ENCODE results near the gene ETFA.

Gene ETFA

DNA sequence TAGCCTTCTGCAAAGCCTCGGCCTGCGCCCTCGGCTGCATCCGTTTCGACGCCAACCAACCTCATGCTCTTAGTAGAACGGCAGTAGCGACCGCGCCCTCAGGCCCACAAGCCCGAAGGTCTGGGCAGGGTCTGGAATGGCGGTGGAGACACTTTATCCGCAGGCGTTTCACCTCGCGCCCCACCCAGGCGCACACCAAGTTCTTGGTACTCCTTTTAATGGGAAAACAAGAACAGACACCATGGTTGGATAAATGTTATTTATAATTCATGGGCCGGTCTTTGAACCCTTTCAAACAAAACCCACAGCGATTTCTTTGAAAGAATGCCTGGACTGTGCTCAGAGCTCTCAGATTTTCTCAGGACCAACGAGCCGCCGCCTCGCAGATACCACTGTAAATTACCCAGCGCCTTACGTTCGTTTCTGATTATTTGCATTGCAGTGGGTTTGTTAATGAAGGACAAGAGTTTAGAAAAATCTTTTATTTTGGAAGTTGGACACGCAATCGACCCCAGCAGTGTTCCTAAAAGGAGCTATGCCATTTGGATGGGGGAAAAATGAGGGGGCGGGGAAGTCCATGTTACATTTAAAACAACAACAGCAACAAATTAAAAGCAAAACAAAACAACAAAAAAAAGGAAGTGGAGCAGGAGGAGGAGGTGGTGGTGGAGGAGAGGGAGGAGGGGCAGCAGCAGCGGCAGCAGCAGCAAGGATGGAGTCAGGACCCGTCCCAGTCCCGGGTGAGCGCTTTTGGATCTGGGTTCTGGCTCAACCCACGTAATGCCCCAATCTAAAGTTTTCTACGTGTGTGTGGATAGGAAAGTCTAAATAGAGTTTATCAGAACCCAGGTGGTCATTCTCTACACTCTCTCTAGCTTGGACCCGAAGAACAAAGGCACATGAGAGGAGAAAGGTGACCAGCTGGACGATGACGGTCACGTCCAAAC is 24.3 kb upstream of the ETFA start:
- Mint-ChIP-seq H3K4me1 (peaks cover 34% of the 10 kb centered on the region), H3K36me3 (ENCODE audit: low read depth) (no peaks in the 10 kb centered on the region), H3K9me3 (peaks cover 3% of the 10 kb centered on the region), H3K4me3 (peak overlapping the region; percentile 70 to 88 (median 78)), H3K27ac (no peak overlapping the region), H3K27me3 (ENCODE audit: low read depth) (peaks cover 92% of the 10 kb centered on the region)
- TF ChIP-seq, protein P1, sequence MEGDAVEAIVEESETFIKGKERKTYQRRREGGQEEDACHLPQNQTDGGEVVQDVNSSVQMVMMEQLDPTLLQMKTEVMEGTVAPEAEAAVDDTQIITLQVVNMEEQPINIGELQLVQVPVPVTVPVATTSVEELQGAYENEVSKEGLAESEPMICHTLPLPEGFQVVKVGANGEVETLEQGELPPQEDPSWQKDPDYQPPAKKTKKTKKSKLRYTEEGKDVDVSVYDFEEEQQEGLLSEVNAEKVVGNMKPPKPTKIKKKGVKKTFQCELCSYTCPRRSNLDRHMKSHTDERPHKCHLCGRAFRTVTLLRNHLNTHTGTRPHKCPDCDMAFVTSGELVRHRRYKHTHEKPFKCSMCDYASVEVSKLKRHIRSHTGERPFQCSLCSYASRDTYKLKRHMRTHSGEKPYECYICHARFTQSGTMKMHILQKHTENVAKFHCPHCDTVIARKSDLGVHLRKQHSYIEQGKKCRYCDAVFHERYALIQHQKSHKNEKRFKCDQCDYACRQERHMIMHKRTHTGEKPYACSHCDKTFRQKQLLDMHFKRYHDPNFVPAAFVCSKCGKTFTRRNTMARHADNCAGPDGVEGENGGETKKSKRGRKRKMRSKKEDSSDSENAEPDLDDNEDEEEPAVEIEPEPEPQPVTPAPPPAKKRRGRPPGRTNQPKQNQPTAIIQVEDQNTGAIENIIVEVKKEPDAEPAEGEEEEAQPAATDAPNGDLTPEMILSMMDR (IDR thresholded peaks at IDR 0.05; ENCODE audit: unreplicated experiment in 3 of 3) = no peak

DNA sequence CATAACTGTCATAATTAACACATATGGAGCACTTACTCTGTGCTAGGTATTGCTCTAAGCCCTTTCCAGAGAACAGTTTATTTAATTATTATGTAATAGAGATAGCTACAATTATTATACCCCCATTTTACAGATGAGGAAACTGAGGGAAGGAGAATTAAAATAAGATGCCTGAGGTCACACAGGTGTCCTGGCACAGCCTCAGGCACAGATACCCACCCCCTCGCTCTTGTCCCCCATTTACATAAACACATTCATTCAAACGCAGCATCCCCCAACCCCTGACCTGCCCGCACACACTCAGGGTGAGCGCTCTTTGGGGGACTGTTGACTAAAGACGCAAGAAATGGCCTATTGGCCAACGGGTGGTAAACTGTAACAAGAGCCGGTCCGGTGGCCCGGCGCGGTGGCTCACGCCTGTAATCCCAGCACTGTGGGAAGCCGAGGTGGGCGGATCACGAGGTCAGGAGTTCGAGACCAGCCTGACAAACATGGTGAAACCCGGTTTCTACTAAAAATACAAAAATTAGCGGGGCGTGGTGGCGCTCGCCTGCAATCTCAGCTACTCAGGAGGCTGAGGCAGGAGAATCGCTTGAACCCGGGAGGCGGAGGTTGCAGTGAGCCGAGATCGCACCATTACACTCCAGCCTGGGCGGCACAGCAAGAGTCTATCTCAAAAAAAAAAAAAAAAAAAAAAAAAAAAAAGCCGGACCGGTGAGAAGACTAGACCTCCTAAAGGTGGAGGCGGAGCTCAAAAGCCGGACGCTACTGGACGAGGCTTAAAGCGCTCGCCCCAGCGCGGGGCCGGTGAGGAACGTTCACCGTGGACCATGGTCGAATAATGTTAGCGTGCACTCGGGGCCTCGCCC is 23.4 kb upstream of the ETFA start:
- Mint-ChIP-seq H3K4me3 (peak overlapping the region; percentile 70 to 88 (median 78)), H3K27ac (no peak overlapping the region), H3K36me3 (ENCODE audit: low read depth) (no peaks in the 10 kb centered on the region), H3K27me3 (ENCODE audit: low read depth) (peaks cover 90% of the 10 kb centered on the region), H3K9me3 (peaks cover 3% of the 10 kb centered on the region), H3K4me1 (peaks cover 25% of the 10 kb centered on the region)
- TF ChIP-seq, protein P1 (IDR thresholded peaks at IDR 0.05; ENCODE audit: unreplicated experiment in 3 of 3) = no peak

DNA sequence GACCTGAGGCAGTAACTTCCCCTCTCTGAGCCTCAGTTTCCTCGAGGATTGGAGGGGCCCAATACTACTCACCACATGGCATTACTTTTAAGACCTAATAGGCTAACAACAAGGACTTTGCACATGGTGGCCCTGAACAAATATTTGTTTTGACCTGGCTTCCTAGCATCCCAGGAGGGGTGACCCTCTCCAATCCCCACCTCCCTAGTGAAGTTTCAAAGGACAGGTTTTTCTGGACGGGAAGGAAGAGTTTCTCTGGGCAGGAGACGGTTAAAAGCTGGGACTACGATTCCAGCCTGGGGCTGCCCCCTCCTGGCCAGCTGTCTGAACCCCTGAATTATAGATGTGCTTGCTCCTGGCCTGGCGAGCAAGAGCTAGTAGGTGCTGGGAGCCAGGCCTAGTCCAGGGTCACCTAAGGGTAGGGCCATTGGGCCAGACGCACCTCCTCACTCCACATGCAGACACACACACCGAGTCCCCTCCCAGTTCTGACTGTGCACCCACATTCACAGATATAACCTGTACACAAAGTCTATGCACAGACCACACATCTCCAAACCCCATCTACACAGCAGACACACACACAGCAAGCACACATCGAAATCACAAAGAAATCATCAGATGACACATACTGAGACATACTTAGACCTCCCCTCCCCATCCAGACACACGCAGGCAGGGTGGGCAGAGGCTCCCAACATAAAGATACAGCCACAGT is 22.6 kb upstream of the ETFA start:
- TF ChIP-seq, protein P1 (IDR thresholded peaks at IDR 0.05; ENCODE audit: unreplicated experiment in 3 of 3) = peak in 1 of 3 experiments; percentile 21
- Mint-ChIP-seq H3K4me1 (peaks cover 24% of the 10 kb centered on the region), H3K27ac (no peak overlapping the region), H3K27me3 (ENCODE audit: low read depth) (peaks cover 90% of the 10 kb centered on the region), H3K9me3 (peaks cover 3% of the 10 kb centered on the region), H3K4me3 (peak overlapping the region in 2 of 3 experiments; percentile 7 to 16), H3K36me3 (ENCODE audit: low read depth) (no peaks in the 10 kb centered on the region)

DNA sequence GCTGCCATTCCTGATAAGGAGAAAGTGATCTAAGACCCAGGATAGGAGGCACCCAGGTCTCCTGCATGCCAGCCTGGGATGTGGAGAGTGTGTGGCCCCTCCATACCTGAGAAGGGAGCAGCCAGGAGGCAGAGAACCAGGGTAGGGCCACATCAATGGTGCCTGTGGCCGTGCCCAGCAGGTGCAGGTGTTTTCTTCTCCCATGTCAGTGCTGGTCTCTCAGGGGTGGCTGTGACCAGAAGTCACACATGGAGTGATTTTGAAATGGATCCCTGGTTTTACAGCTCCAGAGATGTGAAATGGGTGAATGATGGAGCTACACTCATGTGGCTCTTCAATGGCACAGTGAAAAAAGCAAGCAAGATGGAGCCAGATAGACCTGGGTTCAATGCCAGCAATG is 22.0 kb upstream of the ETFA start:
- TF ChIP-seq, protein P1 (IDR thresholded peaks at IDR 0.05; ENCODE audit: unreplicated experiment in 3 of 3) = no peak
- peaks cover 3% of the 10 kb centered on the region for H3K9me3 Mint-ChIP-seq
- peaks cover 19% of the 10 kb centered on the region for H3K4me1 Mint-ChIP-seq
- H3K27me3 Mint-ChIP-seq (ENCODE audit: low read depth) = peaks cover 90% of the 10 kb centered on the region
- H3K4me3 Mint-ChIP-seq = no peak overlapping the region
- H3K27ac Mint-ChIP-seq = no peak overlapping the region
- no peaks in the 10 kb centered on the region for H3K36me3 Mint-ChIP-seq (ENCODE audit: low read depth)

DNA sequence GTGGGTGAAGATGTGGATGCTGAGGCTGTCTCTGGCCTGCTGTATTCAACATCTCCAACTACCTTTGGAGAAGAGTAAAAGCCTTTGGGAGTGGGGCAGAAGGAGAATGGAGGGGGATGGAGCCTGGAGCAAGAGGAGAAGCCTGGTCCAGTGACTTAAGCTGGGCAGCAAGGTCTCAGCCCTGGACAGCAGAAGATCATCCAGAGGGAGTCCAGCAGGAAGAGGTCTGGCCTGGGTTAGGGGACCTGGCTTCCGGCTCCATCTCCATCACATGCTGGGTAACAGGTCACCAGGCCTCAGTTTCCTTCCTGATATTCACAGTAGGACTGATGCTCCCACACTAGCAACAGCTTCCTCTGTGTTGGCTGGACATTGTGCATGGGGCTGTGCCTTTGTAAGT is 21.5 kb upstream of the ETFA start:
- H3K27ac Mint-ChIP-seq = no peak overlapping the region
- no peaks in the 10 kb centered on the region for H3K36me3 Mint-ChIP-seq (ENCODE audit: low read depth)
- peaks cover 18% of the 10 kb centered on the region for H3K4me1 Mint-ChIP-seq
- TF ChIP-seq, protein P1 (IDR thresholded peaks at IDR 0.05; ENCODE audit: unreplicated experiment in 3 of 3) = no peak
- H3K27me3 Mint-ChIP-seq (ENCODE audit: low read depth) = peaks cover 94% of the 10 kb centered on the region
- peaks cover 3% of the 10 kb centered on the region for H3K9me3 Mint-ChIP-seq
- H3K4me3 Mint-ChIP-seq = no peak overlapping the region

Measured in nephron (organoid).